Body of pancreas (tissue), 4 donors: ENCODE measurements around the gene MYL6.
A peak's percentile ranks its signal among the peaks of the same experiment; 100 is the strongest.

Source experiments
- CTCF ChIP-seq, 7 experiments: fragments of 450-650 bp in 4 of 7; fragments of 200-600 bp in 3 of 7; sonication (generic) in 3 of 7; IDR thresholded peaks; one replicate each; pipeline ENCODE4 v1.5.1; 2016 to 2019; ENCODE audit warnings: antibody characterized with exemption in 7 of 7
- POLR2A ChIP-seq, 3 donors: fragments of 450-650 bp; IDR thresholded peaks; one replicate each; pipeline ENCODE4 v1.6.1; 2016; ENCODE audit warnings: antibody characterized with exemption in 3 of 3, mild to moderate bottlenecking in 2 of 3

GRCh38 chr12:56158029-56158925, at the start of gene MYL6:
- TF ChIP-seq CTCF (IDR thresholded peaks at IDR 0.05) (peak in 1 of 7 experiments; percentile 6), POLR2A (IDR thresholded peaks at IDR 0.05) (peak; percentile 97 to 100 (median 100))
